ENCODE results near the gene SIVA1. TPM values are rescaled to one million over a fixed set of nuclear protein-coding genes. Genes with fewer than 3 reads are reported as not detected.

SIVA1 gene
- total and polyA plus RNA-seq, 2 of the 4 experiments (the other 2 are of a cell fraction), result 166 to 184 TPM

GRCh38 chr14:104749111-104749649 lies 3.8 kb upstream of the SIVA1 start:
- H3K4me1 ChIP-seq (ENCODE audit: control insufficient read depth, insufficient read depth, low read length), result peaks cover 29% of the 10 kb centered on the region
- H3K79me1 ChIP-seq (ENCODE audit: low read depth in 1 of 2, low read length in 2 of 2), result peaks cover 0 to 9% of the 10 kb centered on the region in 2 experiments; a peak in 2 of 4 replicates
- H2AFZ ChIP-seq (replicated peaks; ENCODE audit: low read length, poor library complexity), result peak overlapping the region; percentile 69
- BruUV-seq (replicated peaks), result no TSS peak
- no peak overlapping the region for H3K27ac ChIP-seq (ENCODE audit: insufficient read depth, low read length)
- no peak overlapping the region; the same call in 1 of the 2 replicates for H3K18ac ChIP-seq (ENCODE audit: low read depth, low read length)
- H2BK120ac ChIP-seq (ENCODE audit: low read depth, low read length), result peak overlapping the region; percentile 37; the same call in 1 of the 2 replicates
- H4K91ac ChIP-seq (ENCODE audit: insufficient read depth, low read depth, low read length), result peak overlapping the region; percentile 2; the same call in 1 of the 2 replicates
- no peak overlapping the region for H3K4me2 ChIP-seq (ENCODE audit: low read depth, low read length)
- peaks cover 17% of the 10 kb centered on the region for H3K9me1 ChIP-seq (ENCODE audit: insufficient read depth, low read length)
- H4K20me1 ChIP-seq (ENCODE audit: insufficient read depth, low read length), result peaks cover 10% of the 10 kb centered on the region
- in situ Hi-C loops (cut with MboI; ENCODE audit: low sequenced_read_pairs), result no loop called here
- intact Hi-C loops (cut with micrococcal nuclease), result no loop called here
- peak overlapping the region; percentile 35; the same call in 1 of the 2 replicates for H4K5ac ChIP-seq (ENCODE audit: low read depth, low read length)
- peak overlapping the region in 1 of 2 experiments; percentile 44; a peak in 1 of 4 replicates for H4K8ac ChIP-seq (ENCODE audit: low read depth in 2 of 2, low read length in 2 of 2)
- H3K56ac ChIP-seq (ENCODE audit: extremely low read depth, insufficient read depth, low read length), result no peak overlapping the region
- no peak for TF ChIP-seq MAZ (IDR thresholded peaks at IDR 0.05; ENCODE audit: borderline replicate concordance, low read depth, low read length)
- H2BK15ac ChIP-seq (ENCODE audit: low read depth, low read length), result peak overlapping the region; percentile 2; the same call in 1 of the 3 replicates
- peak overlapping the region; percentile 37 for H3K14ac ChIP-seq (replicated peaks; ENCODE audit: low read depth, low read length)
- H3K27me3 ChIP-seq (ENCODE audit: control insufficient read depth, insufficient read depth, low read length), result no peaks in the 10 kb centered on the region
- H2BK20ac ChIP-seq (ENCODE audit: low read depth, low read length), result peak overlapping the region; percentile 27
- POLR2A ChIA-PET (ENCODE audit: unreplicated experiment), result no interaction called here
- H3K23ac ChIP-seq (ENCODE audit: low read depth, low read length), result no peak overlapping the region
- H2AK9ac ChIP-seq (replicated peaks; ENCODE audit: low read depth, low read length, poor library complexity), result peak overlapping the region; percentile 8
- H3K9me3 ChIP-seq (ENCODE audit: control insufficient read depth, insufficient read depth, low read length), result no peaks in the 10 kb centered on the region
- DNase-seq, result peak; percentile 58
- no peak for ATAC-seq (ENCODE audit: low read depth)
- no peak overlapping the region for H3K9ac ChIP-seq (ENCODE audit: low read depth, low read length)
- H3K4ac ChIP-seq (ENCODE audit: low read depth, low read length), result peak overlapping the region; percentile 54
- peak overlapping the region; percentile 42 for H2AK5ac ChIP-seq (ENCODE audit: low read depth, low read length)
- no peak overlapping the region for H3K4me3 ChIP-seq (ENCODE audit: insufficient read depth, low read depth, low read length)
- 0 out of 2 replicates have a peak, but pooled peaks cover 2% of the 10 kb centered on the region for H3K36me3 ChIP-seq (ENCODE audit: control insufficient read depth, insufficient read depth, low read length)
- CTCF ChIA-PET, result no interaction called here
- WGBS, 2 experiments (ENCODE audit: extremely low coverage in 2 of 2, insufficient read length in 1 of 2), result 39% methylated on average over 7 of the region's 11 CpGs; no CpG with 5 or more reads in 1 of the 2 experiments
- dilution Hi-C loops (cut with HindIII; ENCODE audit: low sequenced_read_pairs, unreplicated experiment), result no loop called here
- peak overlapping the region; percentile 75 for H2BK5ac ChIP-seq (ENCODE audit: low read depth, low read length, poor library complexity, severe bottlenecking)
